ENCODE measurements around the gene GSAP.

GSAP gene

GRCh38 chr7:77407906-77408305 is 8.2 kb downstream of the GSAP start:
- ATAC-seq = no peak
- H3K4me3 Mint-ChIP-seq = no peak overlapping the region
- H3K4me1 Mint-ChIP-seq = peaks cover 23% of the 10 kb centered on the region
- no peaks in the 10 kb centered on the region for H3K27me3 Mint-ChIP-seq
- no peaks in the 10 kb centered on the region for H3K36me3 Mint-ChIP-seq (ENCODE audit: low read depth)
- no peak for DNase-seq
- H3K9me3 Mint-ChIP-seq = no peaks in the 10 kb centered on the region
- no peak overlapping the region for H3K27ac Mint-ChIP-seq

GRCh38 chr7:77406421-77406820 is 9.7 kb downstream of the GSAP start:
- ATAC-seq = no peak
- Mint-ChIP-seq H3K4me1 (peaks cover 15% of the 10 kb centered on the region), H3K27me3 (no peaks in the 10 kb centered on the region), H3K36me3 (ENCODE audit: low read depth) (no peaks in the 10 kb centered on the region), H3K4me3 (no peak overlapping the region), H3K27ac (no peak overlapping the region), H3K9me3 (no peaks in the 10 kb centered on the region)
- no peak for DNase-seq

- peaks cover 3% of the 10 kb centered on the region for H3K36me3 Mint-ChIP-seq (ENCODE audit: low read depth)
- H3K27ac Mint-ChIP-seq = no peak overlapping the region
- no peak overlapping the region for H3K4me3 Mint-ChIP-seq
- H3K27me3 Mint-ChIP-seq = no peaks in the 10 kb centered on the region
- no peaks in the 10 kb centered on the region for H3K9me3 Mint-ChIP-seq
- ATAC-seq (no peak), DNase-seq (no peak)
- H3K4me1 Mint-ChIP-seq = peaks cover 7% of the 10 kb centered on the region
These were observed 11.5 kb downstream of the GSAP start for GRCh38 chr7:77404641-77405040.

GRCh38 chr7:77403957-77404356 is 12.2 kb downstream of the GSAP start:
- Mint-ChIP-seq H3K27me3 (no peaks in the 10 kb centered on the region), H3K4me1 (peaks cover 3% of the 10 kb centered on the region), H3K27ac (no peak overlapping the region)

GRCh38 chr7:77402818-77403217 is 13.3 kb downstream of the GSAP start:
- Mint-ChIP-seq H3K36me3 (ENCODE audit: low read depth) (peaks cover 3% of the 10 kb centered on the region), H3K27ac (no peak overlapping the region), H3K4me3 (no peak overlapping the region), H3K4me1 (peaks cover 3% of the 10 kb centered on the region), H3K27me3 (no peaks in the 10 kb centered on the region), H3K9me3 (no peaks in the 10 kb centered on the region)
- ATAC-seq (no peak), DNase-seq (no peak)

More at GRCh38 chr7:77403957-77404356, 12.2 kb downstream of the GSAP start:
- Mint-ChIP-seq H3K4me3 (no peak overlapping the region), H3K36me3 (ENCODE audit: low read depth) (peaks cover 3% of the 10 kb centered on the region), H3K9me3 (no peaks in the 10 kb centered on the region)
- no peak for DNase-seq
- no peak for ATAC-seq

GRCh38 chr7:77401002-77401401 is 15.1 kb downstream of the GSAP start:
- DNase-seq (no peak), ATAC-seq (no peak)
- Mint-ChIP-seq H3K9me3 (no peaks in the 10 kb centered on the region), H3K36me3 (ENCODE audit: low read depth) (peaks cover 8% of the 10 kb centered on the region), H3K4me3 (no peak overlapping the region), H3K27me3 (no peaks in the 10 kb centered on the region), H3K4me1 (peaks cover 3% of the 10 kb centered on the region), H3K27ac (no peak overlapping the region)

GRCh38 chr7:77399816-77400215 is 16.3 kb downstream of the GSAP start:
- Mint-ChIP-seq H3K36me3 (ENCODE audit: low read depth) (peaks cover 13% of the 10 kb centered on the region), H3K4me1 (peaks cover 11% of the 10 kb centered on the region), H3K9me3 (no peaks in the 10 kb centered on the region), H3K27ac (no peak overlapping the region), H3K27me3 (no peaks in the 10 kb centered on the region), H3K4me3 (no peak overlapping the region)
- no peak for DNase-seq
- ATAC-seq = no peak

GRCh38 chr7:77396894-77397547 is 19.1 kb downstream of the GSAP start:
- H3K36me3 Mint-ChIP-seq (ENCODE audit: low read depth) = peaks cover 19% of the 10 kb centered on the region
- H3K9me3 Mint-ChIP-seq = no peaks in the 10 kb centered on the region
- H3K27ac Mint-ChIP-seq = no peak overlapping the region
- no peak overlapping the region for H3K4me3 Mint-ChIP-seq
- ATAC-seq = no peak
- H3K4me1 Mint-ChIP-seq = peaks cover 35% of the 10 kb centered on the region
- H3K27me3 Mint-ChIP-seq = no peaks in the 10 kb centered on the region
- DNase-seq = no peak

- H3K4me1 Mint-ChIP-seq = peaks cover 42% of the 10 kb centered on the region
- no peaks in the 10 kb centered on the region for H3K27me3 Mint-ChIP-seq
- DNase-seq = no peak
- H3K4me3 Mint-ChIP-seq = no peak overlapping the region
- no peak for ATAC-seq
- no peaks in the 10 kb centered on the region for H3K9me3 Mint-ChIP-seq
- peaks cover 24% of the 10 kb centered on the region for H3K36me3 Mint-ChIP-seq (ENCODE audit: low read depth)
- H3K27ac Mint-ChIP-seq = peak overlapping the region; percentile 17
These were observed 20.5 kb downstream of the GSAP start for GRCh38 chr7:77395626-77396025.

- H3K27ac Mint-ChIP-seq = peak overlapping the region; percentile 30
- ATAC-seq (no peak), DNase-seq (no peak)
- H3K4me3 Mint-ChIP-seq = no peak overlapping the region
- no peaks in the 10 kb centered on the region for H3K27me3 Mint-ChIP-seq
- H3K36me3 Mint-ChIP-seq (ENCODE audit: low read depth) = peaks cover 24% of the 10 kb centered on the region
- H3K4me1 Mint-ChIP-seq = peaks cover 39% of the 10 kb centered on the region
- no peaks in the 10 kb centered on the region for H3K9me3 Mint-ChIP-seq
These were observed 22.2 kb downstream of the GSAP start for GRCh38 chr7:77393954-77394353.

- ATAC-seq = peak; percentile 98
- H3K27me3 Mint-ChIP-seq = no peaks in the 10 kb centered on the region
- H3K36me3 Mint-ChIP-seq (ENCODE audit: low read depth) = peaks cover 25% of the 10 kb centered on the region
- H3K4me1 Mint-ChIP-seq = peaks cover 39% of the 10 kb centered on the region
- peak; percentile 44 for DNase-seq
- peak overlapping the region; percentile 43 for H3K27ac Mint-ChIP-seq
- no peak overlapping the region for H3K4me3 Mint-ChIP-seq
- H3K9me3 Mint-ChIP-seq = no peaks in the 10 kb centered on the region
These were observed 22.9 kb downstream of the GSAP start for GRCh38 chr7:77393261-77393660.

GRCh38 chr7:77391230-77391629 is 24.9 kb downstream of the GSAP start:
- H3K36me3 Mint-ChIP-seq (ENCODE audit: low read depth) = peaks cover 22% of the 10 kb centered on the region
- no peaks in the 10 kb centered on the region for H3K27me3 Mint-ChIP-seq
- ATAC-seq (no peak), DNase-seq (no peak)
- H3K9me3 Mint-ChIP-seq = no peaks in the 10 kb centered on the region
- H3K27ac Mint-ChIP-seq = no peak overlapping the region
- peaks cover 39% of the 10 kb centered on the region for H3K4me1 Mint-ChIP-seq
- H3K4me3 Mint-ChIP-seq = no peak overlapping the region

- Mint-ChIP-seq H3K4me3 (no peak overlapping the region), H3K36me3 (ENCODE audit: low read depth) (peaks cover 11% of the 10 kb centered on the region), H3K27ac (no peak overlapping the region), H3K4me1 (peaks cover 21% of the 10 kb centered on the region), H3K9me3 (no peaks in the 10 kb centered on the region), H3K27me3 (no peaks in the 10 kb centered on the region)
- no peak for DNase-seq
- no peak for ATAC-seq
These were observed 28.0 kb downstream of the GSAP start for GRCh38 chr7:77388055-77388641.

- Mint-ChIP-seq H3K27ac (no peak overlapping the region), H3K4me1 (peaks cover 20% of the 10 kb centered on the region), H3K4me3 (no peak overlapping the region), H3K36me3 (ENCODE audit: low read depth) (peaks cover 9% of the 10 kb centered on the region), H3K27me3 (no peaks in the 10 kb centered on the region), H3K9me3 (no peaks in the 10 kb centered on the region)
- DNase-seq (no peak), ATAC-seq (no peak)
These were observed 29.9 kb downstream of the GSAP start for GRCh38 chr7:77386165-77386822.

- Mint-ChIP-seq H3K27ac (peak overlapping the region; percentile 7), H3K36me3 (ENCODE audit: low read depth) (peaks cover 2% of the 10 kb centered on the region)
- peak; percentile 20 for ATAC-seq
These were observed 32.8 kb downstream of the GSAP start for GRCh38 chr7:77383333-77383740.

More at GRCh38 chr7:77383333-77383740, 32.8 kb downstream of the GSAP start:
- H3K4me1 Mint-ChIP-seq = peaks cover 17% of the 10 kb centered on the region
- H3K27me3 Mint-ChIP-seq = no peaks in the 10 kb centered on the region
- H3K4me3 Mint-ChIP-seq = no peak overlapping the region
- no peak for DNase-seq
- H3K9me3 Mint-ChIP-seq = no peaks in the 10 kb centered on the region
